ENCODE data around the gene SLC6A8. TPM values are rescaled to one million over a fixed set of nuclear protein-coding genes. Genes with fewer than 3 reads are reported as not detected.
"Not testable (repeated sequence)": the region's sequence is repeated elsewhere in the genome, so short reads cannot be mapped to it uniquely, and the experiment has no call there.

The SLC6A8 gene
- total and polyA plus RNA-seq, 2 donors from 2014 or later: 79.7 to 110 TPM

DNA sequence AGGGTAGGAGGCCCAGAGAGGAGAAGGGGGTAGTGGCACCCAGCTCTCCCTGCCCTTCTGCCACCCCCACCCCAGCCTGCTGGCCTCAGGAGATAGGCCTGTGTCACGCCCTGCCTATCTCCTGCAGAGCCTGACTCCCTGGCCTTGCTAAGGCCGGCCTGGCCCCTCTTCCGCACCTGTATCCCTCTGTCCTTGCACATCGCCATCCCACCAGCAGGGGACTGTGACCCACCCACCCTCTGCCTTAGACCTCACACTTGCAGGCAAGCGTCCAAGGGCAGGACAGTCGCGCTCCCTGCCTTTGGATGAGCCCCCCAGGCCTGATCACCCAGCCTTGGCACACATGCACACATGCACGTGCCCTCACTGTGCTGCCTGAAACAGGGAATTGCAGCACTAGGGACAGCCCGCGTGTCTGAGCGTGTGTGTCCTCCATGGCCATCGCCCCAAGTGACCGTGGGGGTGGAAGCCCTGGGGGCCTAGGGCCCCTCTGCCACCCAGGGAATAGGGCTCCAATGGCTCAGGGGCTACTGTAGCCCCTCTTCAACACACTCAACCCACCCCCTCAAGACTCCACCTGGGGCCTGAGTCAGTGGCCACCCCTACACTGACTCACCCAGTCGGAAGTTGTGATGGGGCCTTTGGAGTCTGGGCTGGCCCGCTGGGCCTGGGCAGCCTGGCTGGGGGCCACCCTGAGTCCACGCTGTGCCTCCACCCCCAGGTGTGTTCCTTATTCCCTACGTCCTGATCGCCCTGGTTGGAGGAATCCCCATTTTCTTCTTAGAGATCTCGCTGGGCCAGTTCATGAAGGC, 2.1 kb downstream of the SLC6A8 start:
- peak overlapping the region in 1 of 2 donors; percentile 9 for H3K27ac ChIP-seq (ENCODE audit: low read depth in 2 of 2, low read length in 2 of 2)
- no peak for FAIRE-seq

DNA sequence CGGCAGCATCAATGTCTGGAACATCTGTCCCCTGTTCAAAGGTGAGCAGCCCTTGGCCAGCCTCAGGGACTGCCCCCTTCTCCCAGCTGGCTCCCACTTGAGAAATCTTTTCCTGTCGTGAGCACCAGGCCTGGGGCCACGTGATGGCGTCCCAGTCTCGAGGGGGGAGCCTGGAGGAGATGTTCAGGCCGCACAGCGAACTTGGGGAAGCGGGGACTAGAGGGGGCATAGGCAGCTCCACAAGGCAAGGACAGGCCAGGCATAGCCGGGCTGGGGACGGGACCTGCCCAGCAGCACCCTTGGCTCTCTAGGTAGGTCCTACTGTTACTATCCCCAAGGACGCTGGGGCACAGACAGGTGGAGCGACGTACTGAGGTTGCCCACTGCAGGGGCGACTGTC, 2.7 kb downstream of the SLC6A8 start:
- Histone ChIP-seq H3K27me3 (ENCODE audit: control insufficient read depth, insufficient read depth, low read length) (no peaks in the 10 kb centered on the region), H3K4me1 (ENCODE audit: control insufficient read depth in 2 of 3, insufficient read depth in 2 of 3, low read depth in 1 of 3, low read length in 3 of 3) (peaks cover 0 to 4% (median 0%) of the 10 kb centered on the region in 3 donors), H3K27ac (ENCODE audit: low read depth in 2 of 2, low read length in 2 of 2) (no peak overlapping the region), H3K9ac (ENCODE audit: low read length in 3 of 3) (no peak overlapping the region), H3K4me3 (ENCODE audit: low read length in 3 of 3) (peak overlapping the region in 1 of 3 donors; percentile 29), H3K9me3 (ENCODE audit: control insufficient read depth in 2 of 3, insufficient read depth in 1 of 3, low read length in 3 of 3) (no peaks in the 10 kb centered on the region), H3K36me3 (ENCODE audit: control insufficient read depth in 2 of 3, insufficient read depth in 3 of 3, low read length in 3 of 3) (no peaks in the 10 kb centered on the region)
- FAIRE-seq (no peak), DNase-seq (peak in 1 of 5 donors; percentile 53)
- TF ChIP-seq, protein P1, sequence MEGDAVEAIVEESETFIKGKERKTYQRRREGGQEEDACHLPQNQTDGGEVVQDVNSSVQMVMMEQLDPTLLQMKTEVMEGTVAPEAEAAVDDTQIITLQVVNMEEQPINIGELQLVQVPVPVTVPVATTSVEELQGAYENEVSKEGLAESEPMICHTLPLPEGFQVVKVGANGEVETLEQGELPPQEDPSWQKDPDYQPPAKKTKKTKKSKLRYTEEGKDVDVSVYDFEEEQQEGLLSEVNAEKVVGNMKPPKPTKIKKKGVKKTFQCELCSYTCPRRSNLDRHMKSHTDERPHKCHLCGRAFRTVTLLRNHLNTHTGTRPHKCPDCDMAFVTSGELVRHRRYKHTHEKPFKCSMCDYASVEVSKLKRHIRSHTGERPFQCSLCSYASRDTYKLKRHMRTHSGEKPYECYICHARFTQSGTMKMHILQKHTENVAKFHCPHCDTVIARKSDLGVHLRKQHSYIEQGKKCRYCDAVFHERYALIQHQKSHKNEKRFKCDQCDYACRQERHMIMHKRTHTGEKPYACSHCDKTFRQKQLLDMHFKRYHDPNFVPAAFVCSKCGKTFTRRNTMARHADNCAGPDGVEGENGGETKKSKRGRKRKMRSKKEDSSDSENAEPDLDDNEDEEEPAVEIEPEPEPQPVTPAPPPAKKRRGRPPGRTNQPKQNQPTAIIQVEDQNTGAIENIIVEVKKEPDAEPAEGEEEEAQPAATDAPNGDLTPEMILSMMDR (IDR thresholded peaks at IDR 0.05; ENCODE audit: borderline replicate concordance, extremely low read depth, insufficient read depth): no peak
- intact Hi-C loops (cut with DNase I): no loop called here

More for the DNA sequence above, 2.1 kb downstream of the SLC6A8 start:
- peaks cover 0 to 4% (median 0%) of the 10 kb centered on the region in 3 donors for H3K4me1 ChIP-seq (ENCODE audit: control insufficient read depth in 2 of 3, insufficient read depth in 2 of 3, low read depth in 1 of 3, low read length in 3 of 3)
- no peaks in the 10 kb centered on the region for H3K36me3 ChIP-seq (ENCODE audit: control insufficient read depth in 2 of 3, insufficient read depth in 3 of 3, low read length in 3 of 3)
- TF ChIP-seq, protein P1 (IDR thresholded peaks at IDR 0.05; ENCODE audit: borderline replicate concordance, extremely low read depth, insufficient read depth): no peak
- peak overlapping the region in 1 of 3 donors; percentile 3 for H3K9ac ChIP-seq (ENCODE audit: low read length in 3 of 3)
- DNase-seq: peak in 2 of 5 donors; percentile 45 to 61
- H3K27me3 ChIP-seq (ENCODE audit: control insufficient read depth, insufficient read depth, low read length): no peaks in the 10 kb centered on the region
- peak overlapping the region in 2 of 3 donors; percentile 29 to 42 for H3K4me3 ChIP-seq (ENCODE audit: low read length in 3 of 3)
- intact Hi-C loops (cut with DNase I): no loop called here
- no peaks in the 10 kb centered on the region for H3K9me3 ChIP-seq (ENCODE audit: control insufficient read depth in 2 of 3, insufficient read depth in 1 of 3, low read length in 3 of 3)

DNA sequence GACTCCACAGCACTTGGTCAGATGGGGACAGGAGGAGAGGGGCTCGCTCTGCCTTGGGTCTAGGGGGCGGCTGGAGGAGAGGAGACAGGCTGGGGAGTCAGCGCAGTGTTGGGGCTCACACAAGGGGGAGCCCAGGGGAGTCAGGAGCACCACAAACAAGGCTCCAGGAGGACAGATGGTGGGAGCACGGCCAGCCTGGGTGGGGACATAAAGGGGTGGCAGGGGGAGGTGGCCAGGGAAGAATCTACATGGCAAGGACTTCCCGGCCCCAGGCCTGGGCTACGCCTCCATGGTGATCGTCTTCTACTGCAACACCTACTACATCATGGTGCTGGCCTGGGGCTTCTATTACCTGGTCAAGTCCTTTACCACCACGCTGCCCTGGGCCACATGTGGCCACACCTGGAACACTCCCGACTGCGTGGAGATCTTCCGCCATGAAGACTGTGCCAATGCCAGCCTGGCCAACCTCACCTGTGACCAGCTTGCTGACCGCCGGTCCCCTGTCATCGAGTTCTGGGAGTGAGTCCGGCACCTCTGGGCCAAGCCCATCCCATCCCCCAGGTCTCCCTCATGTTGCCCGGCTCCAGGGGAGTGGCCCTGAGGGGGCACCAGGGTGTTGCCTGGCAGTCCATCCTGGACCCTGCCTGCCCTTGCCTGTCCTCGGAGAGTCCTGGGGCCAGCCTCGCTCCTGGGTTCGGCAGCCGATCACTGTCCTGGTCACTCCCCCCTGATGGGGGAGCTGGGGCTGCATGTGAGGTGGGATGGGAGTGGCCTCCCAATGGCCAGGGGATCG, 3.5 kb downstream of the SLC6A8 start:
- DNase-seq: peak in 1 of 5 donors; percentile 71
- H3K36me3 ChIP-seq (ENCODE audit: control insufficient read depth in 2 of 3, insufficient read depth in 3 of 3, low read length in 3 of 3); H3K4me1 ChIP-seq (ENCODE audit: control insufficient read depth in 2 of 3, insufficient read depth in 2 of 3, low read depth in 1 of 3, low read length in 3 of 3); FAIRE-seq; H3K27ac ChIP-seq (ENCODE audit: low read depth in 2 of 2, low read length in 2 of 2); intact Hi-C loops (cut with DNase I); H3K27me3 ChIP-seq (ENCODE audit: control insufficient read depth, insufficient read depth, low read length); H3K9me3 ChIP-seq (ENCODE audit: control insufficient read depth in 2 of 3, insufficient read depth in 1 of 3, low read length in 3 of 3); H3K9ac ChIP-seq (ENCODE audit: low read length in 3 of 3); H3K4me3 ChIP-seq (ENCODE audit: low read length in 3 of 3): not testable (repeated sequence)

DNA sequence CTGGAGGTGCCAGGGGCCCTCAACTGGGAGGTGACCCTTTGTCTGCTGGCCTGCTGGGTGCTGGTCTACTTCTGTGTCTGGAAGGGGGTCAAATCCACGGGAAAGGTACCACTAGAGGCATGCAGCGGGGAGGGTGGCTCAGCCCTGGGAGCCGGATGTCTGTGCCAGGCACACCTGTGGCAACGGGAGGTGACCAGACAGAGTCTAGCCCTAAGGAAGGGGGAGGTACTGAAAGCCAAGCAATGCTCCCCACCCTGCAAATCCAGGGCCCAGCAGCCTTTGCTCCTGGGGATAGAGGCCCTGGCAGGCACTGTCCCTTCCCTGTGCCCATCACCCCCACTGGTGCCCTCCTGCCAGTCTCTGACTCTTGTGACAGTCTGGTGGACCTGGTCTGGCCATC, 4.3 kb downstream of the SLC6A8 start:
- H3K9me3 ChIP-seq (ENCODE audit: control insufficient read depth in 2 of 3, insufficient read depth in 1 of 3, low read length in 3 of 3): no peaks in the 10 kb centered on the region
- FAIRE-seq: no peak
- TF ChIP-seq, protein P1 (IDR thresholded peaks at IDR 0.05; ENCODE audit: borderline replicate concordance, extremely low read depth, insufficient read depth): no peak
- H3K27ac ChIP-seq (ENCODE audit: low read depth in 2 of 2, low read length in 2 of 2): no peak overlapping the region
- intact Hi-C loops (cut with DNase I): no loop called here
- no peak overlapping the region for H3K4me3 ChIP-seq (ENCODE audit: low read length in 3 of 3)
- no peaks in the 10 kb centered on the region for H3K36me3 ChIP-seq (ENCODE audit: control insufficient read depth in 2 of 3, insufficient read depth in 3 of 3, low read length in 3 of 3)
- peak in 1 of 5 donors; percentile 38 for DNase-seq
- H3K9ac ChIP-seq (ENCODE audit: low read length in 3 of 3): no peak overlapping the region
- no peaks in the 10 kb centered on the region for H3K27me3 ChIP-seq (ENCODE audit: control insufficient read depth, insufficient read depth, low read length)
- H3K4me1 ChIP-seq (ENCODE audit: control insufficient read depth in 2 of 3, insufficient read depth in 2 of 3, low read depth in 1 of 3, low read length in 3 of 3): peaks cover 0 to 4% (median 0%) of the 10 kb centered on the region in 3 donors

Data from kidney (tissue), 14 donors.